ENCODE measurements around the gene NR5A1.

DNA sequence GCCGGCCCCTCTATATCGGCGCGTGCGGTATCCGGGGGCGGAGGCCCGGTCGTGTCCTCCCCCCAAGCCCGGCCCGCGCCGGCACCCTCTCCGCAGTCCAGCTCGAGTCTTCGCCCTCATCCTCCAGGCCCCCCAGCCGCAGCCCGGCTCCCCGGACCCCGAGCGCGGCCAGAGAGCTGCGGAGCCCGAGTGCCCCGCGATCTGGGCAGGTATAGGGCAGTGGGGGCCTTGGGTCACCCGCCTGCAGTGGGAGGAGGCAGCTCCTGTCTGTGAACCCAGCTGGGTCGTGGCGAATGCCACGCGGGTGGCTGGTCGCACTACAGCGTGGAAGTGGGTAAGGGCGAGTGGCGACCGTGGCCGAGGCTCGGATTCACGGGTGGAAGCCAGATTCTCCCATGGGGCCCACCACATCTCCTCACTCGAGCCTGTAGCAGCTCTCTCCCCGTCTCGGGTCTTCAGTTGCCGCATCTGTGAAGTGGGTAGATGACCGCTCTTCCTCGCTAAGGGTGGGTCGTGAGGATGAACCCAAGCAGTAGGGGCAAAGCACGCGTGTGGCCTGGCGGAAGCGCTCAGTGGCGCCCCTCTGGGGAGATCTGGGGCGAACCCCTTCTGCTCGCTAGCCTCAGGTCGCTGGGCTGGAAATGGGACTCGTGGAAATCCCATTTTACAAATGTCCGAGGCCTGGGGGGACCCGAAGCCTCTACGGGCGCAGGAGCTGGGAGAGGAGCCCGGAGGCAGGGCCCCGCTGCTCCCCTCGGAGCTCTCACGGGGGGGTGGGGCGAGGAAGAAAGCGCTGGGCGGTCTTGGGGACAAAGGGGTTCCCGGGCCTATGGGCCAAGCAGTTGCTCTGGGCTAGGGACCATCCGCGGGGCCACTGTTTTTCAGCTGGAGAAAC lies 1.9 kb downstream of the NR5A1 start:
- TF ChIP-seq, protein P1, sequence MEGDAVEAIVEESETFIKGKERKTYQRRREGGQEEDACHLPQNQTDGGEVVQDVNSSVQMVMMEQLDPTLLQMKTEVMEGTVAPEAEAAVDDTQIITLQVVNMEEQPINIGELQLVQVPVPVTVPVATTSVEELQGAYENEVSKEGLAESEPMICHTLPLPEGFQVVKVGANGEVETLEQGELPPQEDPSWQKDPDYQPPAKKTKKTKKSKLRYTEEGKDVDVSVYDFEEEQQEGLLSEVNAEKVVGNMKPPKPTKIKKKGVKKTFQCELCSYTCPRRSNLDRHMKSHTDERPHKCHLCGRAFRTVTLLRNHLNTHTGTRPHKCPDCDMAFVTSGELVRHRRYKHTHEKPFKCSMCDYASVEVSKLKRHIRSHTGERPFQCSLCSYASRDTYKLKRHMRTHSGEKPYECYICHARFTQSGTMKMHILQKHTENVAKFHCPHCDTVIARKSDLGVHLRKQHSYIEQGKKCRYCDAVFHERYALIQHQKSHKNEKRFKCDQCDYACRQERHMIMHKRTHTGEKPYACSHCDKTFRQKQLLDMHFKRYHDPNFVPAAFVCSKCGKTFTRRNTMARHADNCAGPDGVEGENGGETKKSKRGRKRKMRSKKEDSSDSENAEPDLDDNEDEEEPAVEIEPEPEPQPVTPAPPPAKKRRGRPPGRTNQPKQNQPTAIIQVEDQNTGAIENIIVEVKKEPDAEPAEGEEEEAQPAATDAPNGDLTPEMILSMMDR (IDR thresholded peaks at IDR 0.05; ENCODE audit: insufficient read depth, low read length, poor library complexity, severe bottlenecking) = no peak
- no peak for TF ChIP-seq EZH2phosphoT487 (conservative IDR thresholded peaks at IDR 0.05; ENCODE audit: low read length)
